ENCODE results near the gene PDILT.
"Not testable (repeated sequence)": the region's sequence is repeated elsewhere in the genome, so short reads cannot be mapped to it uniquely, and the experiment has no call there.

PDILT gene

GRCh38 chr16:20404637-20405036 is at the start of gene PDILT:
TSS of gene PDILT (minus strand) at chr16:20404737. CDS start at chr16:20399300, 5,437 bp downstream.
- DNase-seq: no peak

GRCh38 chr16:20453633-20454032 is 49.1 kb upstream of the PDILT start:
- not testable (repeated sequence) for DNase-seq

GRCh38 chr16:20451364-20451763 is 46.8 kb upstream of the PDILT start, which contains the start of gene ACSM2A:
TSS of gene ACSM2A (plus strand) at chr16:20451521. CDS start at chr16:20460115, 8,594 bp downstream.
- not testable (repeated sequence) for DNase-seq

GRCh38 chr16:20446652-20447393 is 42.3 kb upstream of the PDILT start:
- not testable (repeated sequence) for DNase-seq

GRCh38 chr16:20441859-20442258 is 37.3 kb upstream of the PDILT start:
- not testable (repeated sequence) for DNase-seq

GRCh38 chr16:20441191-20441590 is 36.7 kb upstream of the PDILT start:
- no peak for DNase-seq

- DNase-seq: not testable (repeated sequence)
Measured at GRCh38 chr16:20440731-20441130, 36.2 kb upstream of the PDILT start.

- DNase-seq: not testable (repeated sequence)
Measured at GRCh38 chr16:20439820-20440231, 35.3 kb upstream of the PDILT start.

GRCh38 chr16:20438950-20439349 is 34.4 kb upstream of the PDILT start:
- DNase-seq: not testable (repeated sequence)

- DNase-seq: no peak
Measured at GRCh38 chr16:20430948-20431347, 26.4 kb upstream of the PDILT start.

- not testable (repeated sequence) for DNase-seq
Measured at GRCh38 chr16:20430480-20430879, 25.9 kb upstream of the PDILT start.

- DNase-seq: not testable (repeated sequence)
Measured at GRCh38 chr16:20429499-20429898, 25.0 kb upstream of the PDILT start.

GRCh38 chr16:20427401-20427797 is 22.9 kb upstream of the PDILT start:
- not testable (repeated sequence) for DNase-seq

GRCh38 chr16:20424129-20424866 is 19.8 kb upstream of the PDILT start:
- DNase-seq: no peak

GRCh38 chr16:20423772-20424128 is 19.2 kb upstream of the PDILT start:
- not testable (repeated sequence) for DNase-seq

- not testable (repeated sequence) for DNase-seq
Measured at GRCh38 chr16:20421748-20422147, 17.2 kb upstream of the PDILT start.

- not testable (repeated sequence) for DNase-seq
Measured at GRCh38 chr16:20419093-20419492, 14.6 kb upstream of the PDILT start.

GRCh38 chr16:20415541-20415940 is 11.0 kb upstream of the PDILT start:
- DNase-seq: no peak

- DNase-seq: no peak
Measured at GRCh38 chr16:20411055-20411454, 6.5 kb upstream of the PDILT start.

GRCh38 chr16:20410121-20410723 is 5.7 kb upstream of the PDILT start:
- no peak for DNase-seq

- DNase-seq: peak; percentile 49
Measured at GRCh38 chr16:20409398-20410120, 5.0 kb upstream of the PDILT start, which contains the start of gene ACSM5. TSS of gene ACSM5 (plus strand) at chr16:20409534. CDS start at chr16:20411485, 1,951 bp downstream.

GRCh38 chr16:20402651-20403050 is 1.9 kb downstream of the PDILT start:
- DNase-seq: no peak

Data from NCI-H2107 (cell line).